Panc1 (cell line): Measurements from ENCODE around the gene PTPN9.

Source experiments
- CTCF ChIP-seq: fragments of 450-650 bp; IDR thresholded peaks from 2 replicates; pipeline ENCODE4 v1.5.1; 2017; ENCODE audit warnings: mild to moderate bottlenecking
- POLR2AphosphoS5 ChIP-seq: IDR thresholded peaks from 2 replicates; pipeline ENCODE4 v1.6.1; 2012; ENCODE audit warnings: mild to moderate bottlenecking, low read depth, low read length, moderate library complexity
- TF ChIP-seq, protein P1 (sequence below), 2 experiments: IDR thresholded peaks; 2 replicates each; pipeline ENCODE4 v1.6.1; 2011 to 2012; ENCODE audit warnings: low read depth in 2 of 2, control low read depth in 1 of 2, low read length in 1 of 2, mild to moderate bottlenecking in 1 of 2, moderate library complexity in 1 of 2; ENCODE audit not compliant: insufficient read depth in 1 of 2

DNA sequence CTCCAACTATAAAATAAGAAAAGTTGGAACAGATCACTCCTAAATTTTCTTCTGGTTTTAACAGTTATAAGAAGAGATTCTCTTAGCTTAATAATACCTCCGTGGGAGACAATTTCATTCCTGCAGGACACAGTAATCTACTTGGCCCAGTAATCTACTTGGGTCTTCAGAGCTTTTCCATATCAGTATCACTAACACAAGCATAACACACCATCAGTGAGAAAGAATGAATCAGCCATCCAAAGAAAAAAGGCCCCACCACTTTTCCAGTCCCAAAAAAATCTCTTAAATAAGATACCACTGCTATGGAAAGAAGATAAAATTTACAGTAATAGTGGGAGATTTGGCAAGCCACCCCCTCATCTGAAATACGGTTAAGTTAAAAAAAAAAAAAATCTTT is 147.8 kb downstream of the PTPN9 start:
- TF ChIP-seq CTCF: no peak
- no peak for TF ChIP-seq POLR2AphosphoS5
- TF ChIP-seq, protein P1, sequence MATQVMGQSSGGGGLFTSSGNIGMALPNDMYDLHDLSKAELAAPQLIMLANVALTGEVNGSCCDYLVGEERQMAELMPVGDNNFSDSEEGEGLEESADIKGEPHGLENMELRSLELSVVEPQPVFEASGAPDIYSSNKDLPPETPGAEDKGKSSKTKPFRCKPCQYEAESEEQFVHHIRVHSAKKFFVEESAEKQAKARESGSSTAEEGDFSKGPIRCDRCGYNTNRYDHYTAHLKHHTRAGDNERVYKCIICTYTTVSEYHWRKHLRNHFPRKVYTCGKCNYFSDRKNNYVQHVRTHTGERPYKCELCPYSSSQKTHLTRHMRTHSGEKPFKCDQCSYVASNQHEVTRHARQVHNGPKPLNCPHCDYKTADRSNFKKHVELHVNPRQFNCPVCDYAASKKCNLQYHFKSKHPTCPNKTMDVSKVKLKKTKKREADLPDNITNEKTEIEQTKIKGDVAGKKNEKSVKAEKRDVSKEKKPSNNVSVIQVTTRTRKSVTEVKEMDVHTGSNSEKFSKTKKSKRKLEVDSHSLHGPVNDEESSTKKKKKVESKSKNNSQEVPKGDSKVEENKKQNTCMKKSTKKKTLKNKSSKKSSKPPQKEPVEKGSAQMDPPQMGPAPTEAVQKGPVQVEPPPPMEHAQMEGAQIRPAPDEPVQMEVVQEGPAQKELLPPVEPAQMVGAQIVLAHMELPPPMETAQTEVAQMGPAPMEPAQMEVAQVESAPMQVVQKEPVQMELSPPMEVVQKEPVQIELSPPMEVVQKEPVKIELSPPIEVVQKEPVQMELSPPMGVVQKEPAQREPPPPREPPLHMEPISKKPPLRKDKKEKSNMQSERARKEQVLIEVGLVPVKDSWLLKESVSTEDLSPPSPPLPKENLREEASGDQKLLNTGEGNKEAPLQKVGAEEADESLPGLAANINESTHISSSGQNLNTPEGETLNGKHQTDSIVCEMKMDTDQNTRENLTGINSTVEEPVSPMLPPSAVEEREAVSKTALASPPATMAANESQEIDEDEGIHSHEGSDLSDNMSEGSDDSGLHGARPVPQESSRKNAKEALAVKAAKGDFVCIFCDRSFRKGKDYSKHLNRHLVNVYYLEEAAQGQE (IDR thresholded peaks at IDR 0.05; ENCODE audit: insufficient read depth in 1 of 2, low read depth in 2 of 2, low read length in 1 of 2): no peak
